ENCODE measurements around the gene ASB16.

DNA sequence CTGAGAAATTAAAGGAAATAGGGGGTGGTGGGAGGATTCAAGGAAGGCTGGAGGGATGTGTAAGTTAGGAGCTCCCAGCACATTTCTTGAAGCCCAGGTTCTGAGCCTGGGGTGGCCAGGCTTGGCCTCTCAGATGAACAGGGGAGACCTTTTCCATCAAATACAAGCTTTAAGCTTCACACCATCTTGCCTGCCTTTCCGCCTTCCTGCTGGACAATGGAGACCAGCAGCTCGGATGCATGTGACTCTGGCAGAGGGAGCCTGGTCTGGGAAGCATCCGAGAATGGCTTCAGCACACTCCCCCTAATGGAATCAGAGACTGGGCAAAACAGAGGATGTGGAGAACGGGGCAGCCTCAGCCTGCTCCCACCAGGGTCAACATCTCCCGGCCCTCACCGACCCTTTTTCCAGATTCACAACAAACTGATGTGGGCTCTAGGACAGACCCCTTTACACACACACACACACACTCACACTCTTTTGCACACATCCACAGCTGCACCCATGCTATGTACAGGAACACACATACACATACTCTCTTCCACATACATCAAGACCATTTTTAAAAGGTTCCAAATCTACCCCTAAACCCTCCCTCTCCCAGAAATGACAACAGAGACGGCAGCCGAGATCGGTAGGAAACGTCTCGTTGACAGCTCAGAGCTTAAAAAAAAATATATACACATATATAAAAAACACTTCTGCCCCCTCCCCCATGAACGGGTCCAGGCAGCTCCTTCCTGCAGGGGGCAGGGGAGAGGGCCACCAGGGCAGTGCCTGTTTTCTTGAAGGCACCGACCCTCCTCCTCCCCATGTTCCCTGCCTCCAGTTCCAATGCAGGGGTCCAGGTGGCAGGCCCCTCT lies 35.7 kb downstream of the ASB16 start:
- TF ChIP-seq POLR2AphosphoS5 (IDR thresholded peaks at IDR 0.05; ENCODE audit: low read depth, low read length) (no peak; the same call in 1 of the 2 replicates), POLR2A (IDR thresholded peaks at IDR 0.05; ENCODE audit: low read depth, low read length) (peak; percentile 40; the same call in 1 of the 2 replicates), TAF1 (IDR thresholded peaks at IDR 0.05; ENCODE audit: borderline replicate concordance, low read depth, low read length) (no peak)
